Stimulated activated CD4-positive, alpha-beta T cell treated with anti-CD3 and anti-CD28 coated beads, TNF-alpha, amount 100 ng/mL, for 48 hours (primary cell): Measurements from ENCODE around the gene USP22.
A peak's percentile ranks its signal among the peaks of the same experiment; 100 is the strongest.

Experiments
- DNase-seq, 3 donors: peaks; one replicate each; pipeline ENCODE4 v3.0.0-alpha.2; 2020; ENCODE audit warnings: low read depth in 3 of 3

The USP22 gene

DNA sequence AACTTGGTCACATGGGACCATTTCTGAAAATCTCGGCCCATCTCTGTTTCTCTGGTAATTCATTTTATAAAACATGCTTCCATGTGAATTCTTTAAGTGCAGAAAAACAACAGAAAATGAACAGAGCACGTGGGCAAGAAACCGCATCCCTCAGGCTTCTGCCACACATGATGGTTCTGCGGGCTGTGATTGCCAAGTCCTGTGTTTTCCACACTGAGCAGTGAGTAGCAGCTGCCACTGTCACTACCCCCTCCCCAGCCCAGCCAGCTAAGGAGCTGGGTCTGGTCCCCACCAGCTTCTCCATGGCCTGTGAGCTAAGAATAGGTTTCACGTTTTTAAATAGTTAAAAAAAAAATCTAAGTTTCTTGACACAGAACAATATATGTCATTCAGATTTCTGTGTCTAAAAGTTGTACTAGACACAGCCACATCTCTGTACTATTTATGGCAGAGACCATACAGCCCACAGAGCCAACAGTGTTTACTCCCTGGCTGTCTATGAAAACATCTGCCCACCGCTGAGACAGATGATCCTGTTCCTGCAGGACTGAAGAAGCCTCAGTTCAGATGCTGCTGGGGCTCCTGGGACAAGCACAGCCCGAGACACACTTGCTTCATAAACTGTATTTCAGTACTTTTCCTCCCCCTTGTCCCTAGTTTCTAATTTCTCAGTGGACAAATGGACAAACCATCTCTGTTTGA is 41.5 kb downstream of the USP22 start:
- DNase-seq, result no peak

DNA sequence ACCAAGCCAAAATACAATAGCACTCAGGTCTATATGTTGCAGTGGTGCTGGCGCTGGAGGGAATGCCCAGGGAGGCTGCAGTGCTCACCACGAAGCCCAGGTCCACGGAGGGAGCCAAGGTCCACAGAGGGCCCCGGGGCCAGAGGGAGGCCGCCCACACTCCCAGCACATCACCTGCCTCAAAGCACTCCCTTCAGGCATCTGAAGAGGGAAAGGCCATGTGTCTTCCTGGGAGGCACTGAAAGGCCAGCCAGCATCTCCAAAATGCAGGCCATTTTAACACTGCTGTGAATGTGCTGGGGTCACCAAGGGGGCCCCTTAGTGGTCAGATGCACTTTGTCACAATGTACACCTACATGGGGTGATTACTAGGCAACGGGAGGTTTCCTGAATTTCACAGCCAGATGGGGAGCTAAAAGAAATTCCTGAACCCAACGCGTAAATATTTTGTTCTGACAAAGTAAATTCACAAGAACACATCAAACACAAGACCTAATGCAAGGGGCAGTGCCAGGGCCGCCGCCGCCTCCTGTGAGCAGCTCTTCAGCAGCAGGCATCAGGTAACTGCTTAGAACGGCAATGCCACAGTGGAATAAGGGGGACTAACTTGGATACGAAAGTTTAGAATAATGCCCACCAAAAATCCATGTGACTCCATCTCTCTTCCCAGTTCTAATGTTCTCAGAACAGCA is 42.8 kb downstream of the USP22 start:
- DNase-seq, result no peak

DNA sequence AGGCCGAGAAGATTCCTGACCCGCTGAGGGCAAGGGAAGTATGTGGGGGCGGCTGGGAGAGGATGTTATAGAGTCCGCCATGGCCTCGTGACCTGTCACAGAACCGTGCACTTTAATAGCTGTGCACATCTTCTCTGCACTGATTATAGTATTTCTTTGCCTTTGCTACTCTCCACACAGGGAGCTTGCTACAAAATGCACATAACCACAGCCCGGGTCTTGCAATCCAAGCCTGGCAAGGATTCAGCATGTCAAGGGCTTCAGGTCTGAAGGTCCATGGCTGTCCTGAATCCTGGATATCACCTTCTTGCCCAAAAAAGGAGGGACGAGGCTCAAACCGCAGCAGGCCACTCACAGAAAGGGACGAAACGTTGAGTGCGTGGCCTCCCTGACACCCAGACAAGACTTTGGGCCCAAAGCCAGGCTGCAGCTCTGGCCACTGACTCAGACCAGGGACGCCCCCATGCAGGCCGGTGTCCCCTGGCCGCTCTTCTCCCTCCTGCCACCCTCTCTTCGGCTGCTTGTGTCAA is 43.7 kb downstream of the USP22 start:
- DNase-seq, result no peak

DNA sequence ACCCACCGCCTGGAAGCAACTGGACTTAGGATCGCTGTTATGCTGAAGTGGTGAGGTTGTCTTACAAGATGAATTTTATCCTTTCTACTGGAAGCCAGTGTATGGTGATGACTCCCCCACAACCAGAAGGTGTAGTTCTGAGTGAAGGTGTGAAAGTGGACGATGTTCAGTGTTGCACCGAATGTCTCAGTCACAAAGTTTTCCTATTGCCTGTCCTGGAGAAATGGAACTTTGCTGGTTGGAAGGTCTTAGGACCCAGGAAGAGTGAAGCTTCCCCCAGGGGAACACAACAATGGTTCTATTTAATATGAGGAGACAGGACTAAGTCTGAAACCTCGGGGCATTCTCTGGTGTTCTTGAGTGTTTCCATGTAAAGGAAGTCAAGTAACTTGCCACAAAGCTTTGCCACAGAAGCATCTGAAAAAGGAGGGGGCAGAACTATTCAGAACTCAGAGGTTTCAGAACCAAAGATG is 44.2 kb downstream of the USP22 start:
- DNase-seq, result no peak

DNA sequence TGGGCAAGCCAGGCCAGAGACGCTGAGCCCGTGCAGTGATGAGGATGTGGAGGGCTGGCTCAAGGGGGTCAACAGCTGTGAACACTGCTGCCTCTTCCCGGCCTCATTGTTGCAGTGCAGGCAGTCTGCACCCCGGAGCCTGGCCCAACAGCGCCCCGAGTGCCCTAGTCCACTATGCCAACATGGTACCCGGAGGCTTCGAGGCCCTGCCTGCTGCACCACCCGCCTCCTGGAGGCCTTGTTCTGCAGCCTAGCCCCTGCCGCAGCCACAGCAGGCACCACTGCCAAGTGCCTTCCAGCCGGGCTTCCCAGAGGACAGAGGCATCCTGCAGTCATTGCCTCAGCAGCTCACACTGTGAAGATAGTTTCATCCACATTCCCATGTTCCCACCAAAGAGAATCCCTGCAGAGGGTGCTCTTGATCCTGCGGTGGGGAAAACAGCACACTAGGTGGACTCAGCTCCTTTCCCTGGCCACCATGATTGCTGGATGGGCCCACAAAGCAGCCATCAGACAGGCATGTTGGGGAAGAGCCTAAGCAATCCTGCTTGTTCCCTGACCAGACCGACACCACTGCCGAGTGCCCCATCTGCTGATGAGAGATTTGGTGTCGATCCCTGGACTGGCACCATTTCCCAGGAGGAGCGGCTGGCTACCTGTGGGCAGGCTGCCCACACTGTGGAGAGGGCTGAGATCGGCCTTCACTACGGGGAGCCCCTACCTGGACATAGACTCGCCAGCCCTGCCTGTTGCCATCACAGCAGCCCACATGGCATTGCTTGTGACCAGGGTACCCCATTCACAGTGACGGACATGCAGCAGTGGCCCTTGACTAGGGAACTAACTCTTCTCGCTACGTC is 44.9 kb downstream of the USP22 start:
- DNase-seq, result no peak

DNA sequence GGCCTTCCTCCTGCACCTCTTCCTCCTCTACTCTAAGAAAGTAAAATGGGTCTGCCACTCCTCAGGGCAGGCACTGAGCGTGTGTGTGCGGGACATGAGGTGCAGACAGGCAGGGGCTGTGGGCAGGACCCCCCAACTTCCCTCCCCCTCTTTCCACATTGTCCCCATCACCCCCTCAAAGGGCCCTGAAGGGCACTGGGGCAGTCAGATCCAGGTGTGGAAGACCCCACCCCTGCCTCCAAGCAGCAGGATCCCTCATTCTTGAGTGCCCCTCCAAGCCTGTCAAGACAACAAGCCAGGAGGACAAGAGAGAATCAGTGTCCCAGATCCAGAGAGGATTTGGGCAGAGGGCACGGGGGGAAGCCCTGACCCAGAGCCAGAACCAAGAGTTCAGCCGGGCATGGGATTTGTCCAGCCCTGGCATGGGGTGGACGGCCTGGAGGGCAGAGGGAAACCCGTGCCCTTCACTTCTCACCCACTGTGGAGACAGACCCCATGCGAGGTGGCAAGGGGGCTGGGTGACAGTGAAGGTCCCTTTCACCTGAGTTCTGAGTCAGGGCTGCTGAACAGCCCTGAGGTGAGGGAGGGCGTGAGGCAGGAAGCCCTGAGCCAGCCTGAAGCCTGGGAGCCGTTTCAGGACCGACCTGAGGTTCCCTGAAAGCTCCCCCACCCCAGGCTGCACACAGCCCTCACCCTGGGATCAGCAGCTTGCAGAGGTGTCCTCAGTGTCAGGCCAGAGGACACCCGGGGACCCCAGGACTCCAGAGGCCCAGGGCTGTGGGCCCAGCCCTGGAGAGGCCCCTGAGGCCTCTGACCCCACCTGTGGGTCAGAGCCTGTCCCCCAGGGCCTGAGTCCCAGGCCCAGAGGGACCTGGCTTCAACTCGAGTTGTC is 45.8 kb downstream of the USP22 start:
- DNase-seq, result no peak

DNA sequence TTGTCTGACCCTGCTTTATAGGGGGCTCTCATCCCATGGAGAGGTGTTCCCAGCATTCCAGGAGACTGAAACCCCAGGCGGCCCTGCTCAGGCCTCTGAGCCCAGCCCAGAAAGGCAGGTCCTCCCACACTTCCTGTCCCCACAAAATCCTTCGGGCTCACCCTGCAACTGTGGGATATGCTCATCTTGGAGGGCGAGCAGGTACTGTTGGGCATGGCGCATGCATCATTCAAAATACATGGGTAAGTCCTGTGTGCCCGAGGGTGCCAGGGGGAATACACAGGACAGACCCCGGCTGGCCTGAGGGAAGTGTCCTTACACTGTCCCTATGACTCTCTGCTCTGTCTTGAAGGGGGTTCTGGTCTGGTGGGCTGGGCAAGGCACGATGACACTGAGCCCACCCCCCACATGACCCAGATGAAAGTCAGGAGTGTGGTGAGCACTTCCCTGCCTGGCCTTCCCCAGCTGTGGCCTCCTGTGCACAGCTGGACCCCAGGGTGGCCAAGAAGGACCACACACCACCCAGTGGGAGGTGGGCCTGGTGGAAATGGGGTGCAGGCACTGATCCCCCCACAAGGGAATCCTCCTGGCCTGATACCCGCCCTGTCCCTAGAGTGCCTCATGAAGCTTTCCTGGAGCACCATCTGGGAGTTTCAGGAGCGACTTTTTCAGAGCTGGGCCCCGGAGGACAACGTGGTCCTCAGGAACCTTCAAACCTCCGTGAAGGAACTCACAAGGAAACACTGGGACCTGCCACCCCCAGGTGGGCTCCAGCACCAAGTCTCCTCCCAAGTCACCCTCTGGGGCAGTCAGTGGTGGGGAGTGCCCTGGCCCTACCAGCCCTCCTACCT is 46.7 kb downstream of the USP22 start:
- DNase-seq, result no peak

DNA sequence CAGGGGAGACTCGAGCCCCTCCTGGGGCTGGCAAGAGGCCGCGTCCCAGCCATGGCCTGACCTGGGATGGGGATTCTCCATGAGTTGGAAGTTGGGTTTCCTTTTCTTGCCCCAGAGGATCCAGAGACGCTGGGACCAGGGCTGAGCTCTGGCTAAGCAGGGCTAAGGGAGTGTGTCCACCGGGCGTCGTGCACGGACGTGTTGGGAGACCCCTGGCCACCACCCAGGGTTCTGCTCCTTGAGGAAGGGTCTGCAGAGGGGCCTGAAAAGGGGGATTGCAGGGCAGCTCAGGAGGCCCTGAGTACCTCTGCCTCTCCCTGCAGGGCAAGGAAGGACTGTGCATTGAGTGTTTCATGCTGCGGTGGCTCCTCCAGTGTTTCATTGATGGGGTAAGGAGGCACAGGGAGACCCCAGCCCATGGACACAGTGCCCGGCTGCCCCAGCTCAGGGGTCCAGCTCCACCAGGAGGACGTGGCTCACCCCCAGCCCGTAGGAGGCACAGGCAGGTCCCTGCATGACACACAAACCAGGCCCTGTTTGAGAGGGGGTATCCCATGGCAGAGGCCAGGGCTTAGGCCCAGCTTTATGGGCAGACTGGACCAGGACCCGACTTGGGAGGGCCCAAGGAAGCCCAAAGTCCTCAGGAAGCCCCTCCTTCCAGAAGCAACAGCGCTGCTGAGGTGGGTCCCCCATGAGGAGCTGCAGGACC is 47.5 kb downstream of the USP22 start:
- DNase-seq, result no peak

DNA sequence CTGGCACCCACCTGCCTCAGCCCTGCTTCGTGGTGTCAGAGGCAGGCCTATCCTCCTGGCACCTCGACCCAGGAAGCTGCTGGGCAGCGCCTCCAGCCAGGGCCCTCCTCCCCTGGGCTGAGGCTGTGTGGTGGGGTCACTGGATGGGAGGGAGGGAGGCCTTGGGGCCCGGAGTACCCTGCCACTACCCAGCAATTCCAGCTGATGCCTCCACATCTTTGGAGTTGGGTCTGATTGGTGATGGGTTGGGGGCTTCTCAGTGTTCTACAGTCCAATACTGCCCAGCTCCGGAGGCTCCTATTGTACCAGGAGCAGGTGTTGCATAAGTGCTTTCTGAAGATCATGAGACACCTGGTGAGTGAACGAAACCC is 48.0 kb downstream of the USP22 start:
- no peak for DNase-seq

DNA sequence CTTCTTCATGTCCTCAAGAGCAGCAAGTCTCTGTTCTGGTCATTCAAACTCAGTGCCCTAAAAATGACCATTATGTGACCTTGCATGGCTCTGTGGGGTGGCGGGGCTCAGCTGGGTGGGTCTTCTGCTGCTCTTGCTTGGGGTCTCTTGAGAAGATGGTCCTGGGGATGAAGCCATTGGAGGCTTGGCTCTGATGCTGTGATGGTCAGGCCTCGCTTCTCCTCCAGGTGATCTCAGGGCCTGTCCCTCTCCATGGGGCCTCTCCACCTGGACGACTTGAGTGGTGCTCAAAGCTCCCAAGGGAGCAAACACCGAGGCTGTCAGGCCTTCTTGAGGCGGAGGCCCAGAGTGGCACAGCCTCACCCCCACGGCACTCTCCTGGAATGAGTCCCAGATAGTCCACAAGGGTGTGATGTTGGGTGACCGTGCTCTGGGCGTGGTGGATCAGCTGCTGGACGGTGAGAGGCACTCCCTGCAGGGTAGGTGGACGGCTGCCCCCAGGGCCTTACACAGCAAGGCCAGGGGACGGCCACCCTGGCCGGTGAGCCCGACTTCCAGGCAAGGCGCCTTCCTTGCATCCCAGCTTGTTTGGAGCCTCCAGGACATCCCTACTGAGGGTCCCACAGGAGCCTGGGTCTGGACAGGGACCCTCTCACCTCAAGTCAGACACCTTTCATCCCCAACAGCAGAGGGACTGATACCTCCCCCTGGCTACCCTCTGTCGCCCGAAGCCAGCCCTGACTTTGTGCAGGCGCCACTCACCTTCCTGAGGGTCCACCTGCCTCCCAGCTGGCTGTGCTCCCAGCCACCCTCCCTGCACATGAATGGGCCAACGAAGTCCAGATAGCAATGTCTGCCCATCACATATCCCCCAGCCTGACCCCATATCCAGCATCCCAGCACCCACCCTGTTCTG is 48.7 kb downstream of the USP22 start:
- DNase-seq, result no peak

DNA sequence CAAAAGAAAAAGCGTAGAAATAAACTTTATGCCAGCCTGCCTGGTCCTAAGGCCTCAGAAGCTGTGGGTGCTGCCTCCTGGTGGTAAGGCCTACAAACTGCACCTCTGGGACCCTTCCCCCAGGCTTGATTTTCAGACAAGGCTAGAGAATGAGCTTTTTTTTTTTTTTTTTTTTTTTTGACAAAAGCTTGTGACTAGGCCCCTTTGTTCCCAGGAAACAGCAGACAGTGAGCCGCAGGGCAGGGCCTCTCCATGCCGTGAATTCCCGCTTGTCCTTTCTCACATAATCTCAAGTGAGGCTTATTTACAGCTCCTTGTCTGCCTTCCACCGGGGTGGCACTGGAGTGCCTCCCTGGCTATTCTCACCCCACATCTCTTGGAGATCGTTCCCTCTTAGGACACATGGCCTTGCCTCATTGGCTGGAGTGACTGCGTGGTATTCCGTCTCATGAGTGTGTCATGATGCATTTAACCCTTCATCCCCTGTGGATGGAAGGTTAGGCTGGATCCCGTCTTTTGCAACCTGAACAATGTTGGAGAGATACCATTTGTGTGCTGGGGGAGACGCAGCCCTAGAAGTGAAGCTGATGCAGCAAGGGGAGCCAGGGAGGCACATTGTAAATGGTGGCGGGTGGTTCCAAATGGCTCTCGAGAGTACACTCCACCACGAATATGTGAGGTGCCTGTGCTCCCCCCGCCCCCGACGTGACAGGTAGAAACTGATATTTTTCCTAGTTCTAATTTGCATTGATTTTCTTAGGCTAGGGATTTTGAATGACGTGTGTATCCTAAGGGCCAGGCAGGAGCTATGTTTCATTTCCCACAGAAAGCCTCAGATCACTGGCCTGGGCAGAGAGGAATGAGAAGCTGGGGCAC is 49.6 kb downstream of the USP22 start:
- peak; percentile 34 to 48 (median 43) for DNase-seq

DNA sequence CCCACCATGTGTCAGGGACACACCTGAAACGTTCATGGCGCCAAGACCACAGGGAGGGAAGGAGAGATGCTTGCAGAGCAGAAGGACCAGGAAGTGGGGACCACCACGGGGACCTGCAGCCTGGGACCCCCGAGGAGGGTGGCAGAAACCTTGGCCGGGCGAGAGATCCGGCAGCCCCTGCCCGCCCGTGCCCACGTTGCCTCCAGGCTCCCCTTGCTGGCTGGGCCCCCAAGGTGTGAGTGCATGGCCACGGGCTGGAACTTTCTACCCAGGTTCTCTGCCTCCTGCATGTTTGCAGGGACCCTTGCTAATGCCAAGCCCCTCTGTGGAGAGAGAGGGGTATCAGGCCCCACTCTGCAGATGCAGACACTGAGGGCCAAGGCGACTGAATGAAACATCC is 50.4 kb downstream of the USP22 start:
- no peak for DNase-seq

DNA sequence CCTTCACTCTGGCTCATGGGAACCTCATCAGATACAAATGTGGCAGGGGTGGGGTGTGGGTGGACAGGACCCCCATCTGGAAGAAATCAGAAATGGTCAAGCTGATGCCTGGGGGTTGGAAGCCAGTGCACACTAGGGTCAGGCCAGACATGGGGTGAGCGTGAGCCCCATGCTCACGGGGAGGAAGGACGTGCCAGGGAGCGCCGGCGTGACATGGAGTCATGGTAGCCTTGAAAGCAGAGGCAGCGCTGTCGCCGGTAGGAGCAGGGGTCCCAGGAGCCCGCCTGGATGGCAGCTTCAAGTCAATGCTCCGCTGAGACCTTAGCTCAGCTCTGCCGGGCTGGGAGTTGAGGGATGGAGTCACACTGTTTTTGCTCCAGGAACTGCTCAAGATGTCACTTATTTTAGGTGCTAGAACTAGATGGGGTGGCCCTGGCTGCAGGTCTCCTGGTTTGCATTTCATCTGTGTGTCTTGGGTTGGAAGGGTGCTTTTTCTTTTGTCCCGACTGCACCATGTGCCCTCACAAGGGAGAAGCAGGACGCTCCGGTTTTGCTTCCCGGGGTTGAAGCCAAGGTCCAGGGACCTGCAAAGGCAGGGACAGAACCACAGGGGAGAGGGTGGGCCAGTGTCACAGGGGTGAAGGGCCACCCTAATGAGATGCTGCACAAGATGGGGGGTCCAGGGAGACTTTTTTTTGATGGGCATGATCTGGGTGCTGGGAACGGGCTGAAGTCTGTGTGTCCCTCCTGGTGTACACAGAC is 51.4 kb downstream of the USP22 start:
- DNase-seq, result no peak

DNA sequence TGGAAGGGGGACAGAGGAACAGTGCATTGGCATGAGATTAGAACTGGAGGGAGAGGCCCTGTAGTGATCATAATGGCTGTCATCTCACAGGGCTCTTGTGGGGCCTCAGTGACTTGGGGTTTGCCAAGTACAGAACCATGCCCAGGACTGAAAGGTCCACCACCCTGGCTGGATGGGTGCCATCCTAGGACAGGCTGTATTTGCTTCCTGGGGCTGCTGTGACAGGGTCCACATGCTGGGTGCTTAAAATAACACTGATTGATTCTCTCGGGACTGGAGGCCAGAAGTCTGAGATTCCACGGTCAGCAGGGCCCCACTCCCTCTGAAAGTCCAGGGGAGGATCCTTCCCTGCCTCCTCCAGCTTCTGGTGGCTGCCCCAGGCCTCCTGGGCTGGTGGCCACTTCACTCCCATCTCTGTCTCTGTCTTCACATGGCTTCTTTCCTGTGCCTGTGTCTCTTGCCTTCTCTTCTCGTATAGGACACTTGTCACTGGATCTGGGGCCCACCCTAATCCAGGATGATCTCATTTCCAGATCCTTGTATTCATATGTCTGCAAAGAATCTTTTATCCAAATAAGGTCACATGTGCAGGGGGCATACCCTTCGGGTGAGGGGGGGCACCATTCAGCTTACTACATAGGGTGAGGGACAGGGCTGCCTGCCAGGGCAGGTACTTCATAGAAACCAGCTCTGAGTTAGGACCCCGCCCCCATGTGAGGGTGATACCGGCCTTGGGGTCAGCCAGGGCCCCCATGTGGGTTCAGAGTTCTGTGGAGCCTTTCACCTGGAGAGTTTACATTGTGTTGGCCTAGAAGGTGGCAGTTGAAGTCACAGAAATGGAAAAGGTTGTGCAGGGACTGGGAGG is 52.6 kb downstream of the USP22 start:
- DNase-seq, result no peak

DNA sequence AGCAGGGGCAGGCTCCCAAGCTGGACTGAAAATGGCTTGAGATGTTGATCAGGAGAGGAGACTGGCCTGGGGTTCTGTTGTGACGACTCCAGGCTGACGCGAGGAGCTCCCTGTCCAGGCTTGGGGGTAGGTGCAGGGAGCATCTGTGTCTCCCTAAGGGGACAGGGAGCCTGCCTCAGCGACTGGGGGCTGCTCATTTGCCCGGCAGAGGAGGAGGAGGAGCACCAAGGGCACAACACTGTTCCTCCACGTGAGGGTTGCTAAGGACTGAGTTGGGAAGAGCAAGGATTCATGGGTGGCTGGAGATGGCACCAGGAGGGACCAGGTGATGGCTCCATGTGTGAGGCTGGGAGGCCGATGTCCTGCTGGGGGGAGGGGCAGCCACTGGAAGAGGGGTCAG is 53.3 kb downstream of the USP22 start:
- no peak for DNase-seq

DNA sequence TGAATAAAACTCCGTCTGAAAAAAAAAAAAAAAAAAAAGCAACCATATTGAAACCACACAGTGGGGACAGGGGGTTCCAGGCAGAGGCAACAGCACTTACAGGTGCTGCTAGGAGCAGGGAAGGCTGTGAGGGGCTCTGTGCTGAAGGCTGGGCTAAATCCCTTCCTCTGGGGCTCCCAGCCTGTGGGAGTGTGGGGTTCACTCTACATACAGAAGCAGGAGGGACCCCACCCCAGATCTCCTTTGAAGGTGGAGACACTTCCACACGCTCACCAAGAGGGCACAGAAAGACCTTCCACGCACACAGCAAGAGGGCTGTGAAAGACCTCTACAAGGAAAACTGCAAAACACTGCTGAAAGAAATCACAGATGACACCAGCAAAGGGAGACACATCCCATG is 53.9 kb downstream of the USP22 start:
- no peak for DNase-seq
